Endothelial cell of umbilical vein (primary cell): Measurements from ENCODE around the gene NUP50. TPM values are rescaled to one million over a fixed set of nuclear protein-coding genes. Genes with fewer than 3 reads are reported as not detected.
A peak's percentile ranks its signal among the peaks of the same experiment; 100 is the strongest.

ENCODE experiments used
- BruUV-seq: library from RNA; stranded (reverse); fragments of 400-500 nt; replicated peaks from 2 replicates; lab custom pipeline; 2021; lab: Mats Ljungman, UMichigan
- CTCF ChIA-PET: fragments of 300-600, 350-600 bp; sonication (Branson Sonifier 250); formaldehyde crosslinking; loops from one replicate; lab custom pipeline; 2021; ENCODE audit warnings: antibody characterized with exemption, inconsistent platforms; lab: Charles Lee
- POLR2A ChIA-PET: fragments of 300-600, 350-600 bp; sonication (Branson Sonifier 250); formaldehyde crosslinking; loops from one replicate; lab custom pipeline; 2021; ENCODE audit warnings: antibody characterized with exemption, inconsistent platforms; lab: Charles Lee
- DNase-seq: peaks from one replicate; pipeline ENCODE4 v3.0.0-alpha.2; 2011; ENCODE audit warnings: low read depth, low spot score
- FAIRE-seq: peaks from 2 replicates; lab custom pipeline; 2011; peaks lifted over from hg19 to GRCh38; lab: Jason Lieb, UNC
- H2AFZ ChIP-seq: 2 replicates; pipeline ENCODE4 v1.6.0; 2012; ENCODE audit warnings: low read depth, low read length, control low read depth, inconsistent platforms
- H3K27ac ChIP-seq: 2 replicates; pipeline ENCODE4 v1.5.1; 2011; ENCODE audit warnings: low read depth, mild to moderate bottlenecking, control low read depth, low read length, moderate library complexity; ENCODE audit not compliant: insufficient read depth
- H3K27me3 ChIP-seq, 2 experiments: 2 replicates each; pipeline versions ENCODE4 v1.6.0 to v1.6.1; 2011; ENCODE audit warnings: low read length in 2 of 2, mixed read lengths in 1 of 2; ENCODE audit not compliant: control insufficient read depth in 2 of 2, insufficient read depth in 2 of 2
- H3K36me3 ChIP-seq, 2 experiments: 2 replicates in 1 of 2; 3 replicates in 1 of 2; pipeline ENCODE4 v1.5.1; 2011; ENCODE audit warnings: low read length in 2 of 2, mild to moderate bottlenecking in 1 of 2, moderate library complexity in 1 of 2; ENCODE audit not compliant: control insufficient read depth in 2 of 2, insufficient read depth in 2 of 2; ENCODE audit errors: extremely low read depth in 1 of 2
- H3K4me1 ChIP-seq: 3 replicates; pipeline ENCODE4 v1.5.1; 2011; ENCODE audit warnings: mild to moderate bottlenecking, low read length; ENCODE audit not compliant: control insufficient read depth, insufficient read depth; ENCODE audit errors: extremely low read depth
- H3K4me2 ChIP-seq: 2 replicates; pipeline ENCODE4 v1.6.1; 2011; ENCODE audit warnings: low read length, control low read depth, mixed read lengths; ENCODE audit not compliant: insufficient read depth
- H3K4me3 ChIP-seq, 3 experiments: fragments of 200-600 bp in 1 of 3; sonication (generic), shearing (Covaris generic) in 1 of 3; replicated peaks in 1 of 3; 2 replicates each; pipeline ENCODE4 v1.5.1; 2011 to 2016; ENCODE audit warnings: control low read depth in 3 of 3, low read length in 3 of 3, mild to moderate bottlenecking in 2 of 3, inconsistent platforms in 1 of 3, low read depth in 1 of 3, moderate library complexity in 1 of 3; ENCODE audit not compliant: insufficient read depth in 1 of 3
- H3K79me2 ChIP-seq: 2 replicates; pipeline ENCODE4 v1.6.0; 2012; ENCODE audit warnings: low read length, inconsistent platforms; ENCODE audit not compliant: control insufficient read depth, insufficient read depth
- H3K9ac ChIP-seq: replicated peaks from 2 replicates; pipeline ENCODE3; 2011; ENCODE audit warnings: low read length, control low read depth; ENCODE audit not compliant: insufficient read depth; ENCODE audit errors: extremely low read depth
- H3K9me1 ChIP-seq: replicated peaks from 3 replicates; pipeline ENCODE4 v1.6.0; 2011; ENCODE audit warnings: mild to moderate bottlenecking, low read length; ENCODE audit not compliant: control insufficient read depth, insufficient read depth; ENCODE audit errors: extremely low read depth
- H3K9me3 ChIP-seq: replicated peaks from 2 replicates; pipeline ENCODE4 v1.5.1; 2012; ENCODE audit warnings: low read length, inconsistent platforms; ENCODE audit not compliant: control insufficient read depth, insufficient read depth
- H4K20me1 ChIP-seq: replicated peaks from 2 replicates; pipeline ENCODE3; 2011; ENCODE audit warnings: mild to moderate bottlenecking, low read length; ENCODE audit not compliant: control insufficient read depth, insufficient read depth; ENCODE audit errors: extremely low read depth
- CTCF ChIP-seq, 2 donors: IDR thresholded peaks; 1 replicate in 1 of 2; 2 replicates in 1 of 2; pipeline ENCODE4 v1.5.1; 2011; ENCODE audit warnings: low read length in 2 of 2, mild to moderate bottlenecking in 2 of 2, moderate library complexity in 2 of 2, control low read depth in 1 of 2, inconsistent platforms in 1 of 2, low read depth in 1 of 2; ENCODE audit not compliant: insufficient read depth in 1 of 2; ENCODE audit errors: extremely low read depth in 1 of 2
- EZH2 ChIP-seq: IDR thresholded peaks from 2 replicates; pipeline ENCODE4 v1.6.1; 2012; ENCODE audit warnings: borderline replicate concordance, low read depth, mild to moderate bottlenecking, moderate library complexity, low read length, inconsistent platforms; ENCODE audit not compliant: severe bottlenecking
- FOS ChIP-seq: IDR thresholded peaks from 2 replicates; pipeline ENCODE4 v1.6.1; 2011; ENCODE audit warnings: mild to moderate bottlenecking, low read length, moderate library complexity, borderline replicate concordance; ENCODE audit not compliant: insufficient read depth
- GATA2 ChIP-seq: IDR thresholded peaks from 2 replicates; pipeline ENCODE4 v1.7.0; 2011; ENCODE audit warnings: low read depth, mild to moderate bottlenecking, moderate library complexity, mixed read lengths, low read length; ENCODE audit not compliant: insufficient read length, insufficient read depth
- JUN ChIP-seq: IDR thresholded peaks from 2 replicates; pipeline ENCODE4 v1.6.1; 2011; ENCODE audit warnings: borderline replicate concordance, low read depth; ENCODE audit not compliant: insufficient read length, insufficient read depth
- MYC ChIP-seq: IDR thresholded peaks from one replicate; pipeline ENCODE4 v1.6.1; 2011; ENCODE audit warnings: mild to moderate bottlenecking, low read depth, low read length
- POLR2A ChIP-seq: IDR thresholded peaks from 2 replicates; pipeline ENCODE4 v1.6.1; 2012; ENCODE audit warnings: low read depth, mild to moderate bottlenecking, control low read depth, low read length
- POLR2AphosphoS5 ChIP-seq: IDR thresholded peaks from 2 replicates; pipeline ENCODE4 v1.6.1; 2012; ENCODE audit warnings: low read depth, mild to moderate bottlenecking, control low read depth, low read length, moderate library complexity; ENCODE audit not compliant: insufficient read depth
- dilution Hi-C: fragments of 300-500 bp; cut with MboI; formaldehyde crosslinking; loops from one replicate; pipeline ENCODE4 v1.15.0; 2019; ENCODE audit warnings: low sequenced_read_pairs; ENCODE audit not compliant: extremely low pct_ligation_motif_present
- intact Hi-C: fragments of 100-400 bp; cut with micrococcal nuclease; formaldehyde crosslinking; loops from one replicate; pipeline ENCODE4 v1.10.0; 2022
- polyA plus RNA-seq, 4 experiments: library from polyadenylated mRNA; depleted of rRNA in 3 of 4; stranded (reverse) in 3 of 4; unstranded in 1 of 4; fragments of >200 nt; gene quantifications; 2 replicates each; pipeline versions ENCODE4 v1.2.1 to v1.2.3, GENCODE V29; 2011 to 2012; ENCODE audit warnings: missing spikeins in 1 of 4
- total RNA-seq: library from RNA; stranded (reverse); gene quantifications from 2 replicates; pipeline ENCODE4 v1.2.3, GENCODE V29; 2021

Gene NUP50
- total and polyA plus RNA-seq, 2 donors (not counting 3 experiments of a cell fraction or from before 2014, with no cell fraction given) = 12.4 to 90.9 TPM

DNA sequence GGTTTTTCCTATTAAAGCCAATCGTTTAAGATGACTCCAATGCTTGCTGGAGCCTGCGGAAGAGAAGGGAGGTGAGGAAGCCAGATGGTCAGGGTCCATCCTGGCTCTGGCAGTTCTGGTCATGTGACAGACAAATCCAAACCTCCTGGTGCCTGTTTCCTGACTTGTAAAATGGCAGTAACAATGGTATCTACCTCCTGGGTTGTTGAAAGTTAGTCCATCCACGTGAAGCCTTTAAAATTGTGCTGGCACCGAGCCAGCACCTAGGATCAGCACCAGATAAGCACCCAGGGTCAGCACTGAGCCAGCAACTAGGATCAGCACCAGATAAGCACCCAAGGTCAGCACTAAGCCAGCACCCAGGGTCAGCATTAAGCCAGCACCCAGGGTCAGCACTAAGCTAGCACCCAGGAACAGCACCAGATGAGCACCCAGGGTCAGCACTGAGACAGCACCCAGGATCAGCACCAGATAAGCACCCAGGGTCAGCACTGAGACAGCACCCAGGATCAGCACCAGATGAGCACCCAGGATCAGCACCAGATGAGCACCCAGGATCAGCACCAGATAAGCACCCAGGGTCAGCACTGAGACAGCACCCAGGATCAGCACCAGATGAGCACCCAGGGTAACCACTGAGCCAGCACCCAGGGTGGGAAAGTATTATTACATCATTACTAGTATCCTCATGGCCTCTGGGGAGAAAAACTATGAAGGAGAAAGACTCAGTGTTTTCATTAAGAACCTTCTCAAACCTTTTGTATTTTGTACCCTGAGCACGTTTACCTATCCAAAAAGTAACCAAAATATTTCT lies 59.8 kb downstream of the NUP50 start:
- CTCF ChIA-PET = no interaction called here
- BruUV-seq = no TSS peak
- no peaks in the 10 kb centered on the region for H3K36me3 ChIP-seq
- POLR2A ChIA-PET = no interaction called here
- DNase-seq (no peak), FAIRE-seq (peak; percentile 68)
- peaks cover 9% of the 10 kb centered on the region for H3K4me1 ChIP-seq
- no peaks in the 10 kb centered on the region for H3K27me3 ChIP-seq
- dilution Hi-C loops = no loop called here
- H3K79me2 ChIP-seq = no peaks in the 10 kb centered on the region
- no peak overlapping the region for H3K4me3 ChIP-seq
- no peak overlapping the region for H3K9ac ChIP-seq
- no peak overlapping the region for H3K27ac ChIP-seq
- no peaks in the 10 kb centered on the region for H3K9me3 ChIP-seq
- no peak for TF ChIP-seq CTCF (IDR thresholded peaks at IDR 0.05; ENCODE audit: extremely low read depth in 1 of 2, insufficient read depth in 1 of 2, low read depth in 1 of 2, low read length in 2 of 2)
- H3K4me2 ChIP-seq = no peak overlapping the region
- no peaks in the 10 kb centered on the region for H3K9me1 ChIP-seq
- H4K20me1 ChIP-seq = no peaks in the 10 kb centered on the region
- H2AFZ ChIP-seq = no peak overlapping the region
- intact Hi-C loops = no loop called here

DNA sequence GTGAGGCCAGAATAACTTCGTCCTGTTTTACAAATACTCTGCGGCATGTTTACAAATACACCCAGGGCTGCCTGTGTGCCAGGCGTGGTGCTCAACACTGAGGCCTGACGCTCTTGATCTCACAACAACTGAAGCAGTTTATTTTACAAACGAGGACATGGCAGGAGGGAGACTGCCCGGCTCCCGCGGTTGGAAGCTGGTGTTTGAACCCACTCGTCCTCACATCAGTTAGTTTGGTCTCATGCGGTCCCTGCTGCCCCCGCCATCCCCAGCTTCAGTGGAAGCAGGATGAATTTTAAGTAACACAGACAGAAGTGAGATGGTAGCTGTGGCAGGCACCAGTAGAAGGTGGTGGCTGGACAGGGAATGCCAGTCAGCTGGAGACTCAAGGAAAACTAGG lies 60.6 kb downstream of the NUP50 start:
- H3K27ac ChIP-seq = no peak overlapping the region
- no peaks in the 10 kb centered on the region for H4K20me1 ChIP-seq
- H3K9me1 ChIP-seq = no peaks in the 10 kb centered on the region
- no TSS peak for BruUV-seq
- DNase-seq = no peak
- no peaks in the 10 kb centered on the region for H3K79me2 ChIP-seq
- no peaks in the 10 kb centered on the region for H3K36me3 ChIP-seq
- H3K4me2 ChIP-seq = no peak overlapping the region
- intact Hi-C loops (no loop called here), dilution Hi-C loops (no loop called here)
- CTCF ChIA-PET = no interaction called here
- POLR2A ChIA-PET = no interaction called here
- no peak overlapping the region for H3K4me3 ChIP-seq
- FAIRE-seq = no peak
- H3K9ac ChIP-seq = no peak overlapping the region
- no peak overlapping the region for H2AFZ ChIP-seq
- TF ChIP-seq EZH2 (no peak), FOS (no peak), JUN (no peak), POLR2AphosphoS5 (no peak), POLR2A (no peak), GATA2 (no peak), MYC (no peak), CTCF (IDR thresholded peaks at IDR 0.05; ENCODE audit: extremely low read depth in 1 of 2, insufficient read depth in 1 of 2, low read depth in 1 of 2, low read length in 2 of 2) (no peak)
- peaks cover 9% of the 10 kb centered on the region for H3K4me1 ChIP-seq
- H3K9me3 ChIP-seq = no peaks in the 10 kb centered on the region
- no peaks in the 10 kb centered on the region for H3K27me3 ChIP-seq
